GM21526 (cell line): ENCODE measurements around the gene SLC24A3.

ENCODE experiments used
- ATAC-seq: cut with Tn5 transposase; IDR thresholded peaks from one replicate; pipeline ENCODE4 v1.9.1; 2021; ENCODE audit warnings: moderate library complexity; ENCODE audit not compliant: unreplicated experiment, low FRiP score

Gene SLC24A3

DNA sequence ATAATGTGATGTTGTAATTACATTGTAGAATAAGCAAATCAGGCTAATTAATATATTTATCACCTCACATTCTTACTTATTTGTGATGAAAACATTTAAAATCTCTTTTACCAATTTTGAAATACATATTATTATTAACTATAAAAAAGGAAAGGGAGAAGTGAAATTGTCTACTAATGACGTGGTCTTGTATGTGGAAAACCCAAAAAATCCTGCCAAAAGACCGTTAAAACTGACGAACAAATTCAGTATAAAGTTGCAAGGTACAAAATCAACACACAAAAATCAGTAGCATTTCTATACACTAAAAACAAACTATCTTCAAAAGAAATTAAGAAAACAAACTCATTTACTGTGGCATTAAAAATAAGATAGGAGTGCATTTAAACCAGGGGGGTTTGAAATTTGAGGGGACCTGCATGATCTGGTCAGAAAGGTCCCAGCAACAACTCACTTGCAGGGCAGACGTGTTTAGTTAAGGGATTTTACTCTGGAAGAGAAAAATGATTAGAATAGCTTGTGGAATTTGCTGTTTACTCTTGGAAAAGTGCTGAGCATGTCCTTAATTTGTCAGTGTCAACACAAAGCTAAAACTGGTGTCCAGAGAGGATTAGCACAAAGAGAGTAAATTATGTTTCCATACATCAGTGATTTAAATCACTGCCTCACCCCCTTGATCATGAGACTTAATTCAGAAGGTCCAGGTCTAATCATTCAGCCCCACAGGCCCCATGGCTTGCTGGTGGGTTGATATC, 310.6 kb downstream of the SLC24A3 start:
- no peak for ATAC-seq

DNA sequence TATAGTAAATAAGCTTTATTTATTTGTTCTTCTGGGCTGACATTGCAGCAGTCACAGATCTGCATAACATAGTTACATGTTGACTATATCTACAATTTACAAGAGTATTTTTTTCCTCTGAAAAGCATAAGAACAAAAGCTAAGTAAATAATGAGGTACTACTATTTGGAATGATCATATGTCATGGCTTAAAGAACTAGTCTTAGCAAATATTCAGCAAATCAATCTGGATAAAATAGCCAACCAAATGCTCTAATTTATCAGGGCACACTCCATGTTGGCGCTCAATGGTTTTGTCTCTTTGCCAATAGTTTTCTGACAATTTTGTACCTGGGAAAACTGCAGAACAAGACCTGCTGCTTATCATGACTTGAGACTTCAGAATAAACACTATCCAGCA, 312.2 kb downstream of the SLC24A3 start:
- ATAC-seq, result no peak

DNA sequence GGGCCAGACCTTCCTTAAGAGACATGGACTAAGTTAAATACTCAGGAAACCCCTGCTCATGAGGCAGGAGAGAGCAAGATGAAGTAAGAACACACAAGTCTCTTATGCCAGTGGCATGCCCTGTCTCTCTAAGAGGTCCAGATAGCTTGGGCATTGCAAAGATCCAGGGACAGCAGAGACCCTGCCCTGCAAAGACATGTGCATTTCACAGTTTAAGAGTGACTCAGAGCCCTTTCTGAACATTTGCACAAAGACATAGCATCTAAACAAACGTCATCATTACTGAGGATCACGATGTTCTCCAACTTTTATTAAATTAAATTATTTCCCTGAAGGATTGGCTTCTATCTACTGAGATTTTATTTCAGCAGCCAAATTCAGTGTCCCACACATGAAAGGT, 315.1 kb downstream of the SLC24A3 start:
- no peak for ATAC-seq

DNA sequence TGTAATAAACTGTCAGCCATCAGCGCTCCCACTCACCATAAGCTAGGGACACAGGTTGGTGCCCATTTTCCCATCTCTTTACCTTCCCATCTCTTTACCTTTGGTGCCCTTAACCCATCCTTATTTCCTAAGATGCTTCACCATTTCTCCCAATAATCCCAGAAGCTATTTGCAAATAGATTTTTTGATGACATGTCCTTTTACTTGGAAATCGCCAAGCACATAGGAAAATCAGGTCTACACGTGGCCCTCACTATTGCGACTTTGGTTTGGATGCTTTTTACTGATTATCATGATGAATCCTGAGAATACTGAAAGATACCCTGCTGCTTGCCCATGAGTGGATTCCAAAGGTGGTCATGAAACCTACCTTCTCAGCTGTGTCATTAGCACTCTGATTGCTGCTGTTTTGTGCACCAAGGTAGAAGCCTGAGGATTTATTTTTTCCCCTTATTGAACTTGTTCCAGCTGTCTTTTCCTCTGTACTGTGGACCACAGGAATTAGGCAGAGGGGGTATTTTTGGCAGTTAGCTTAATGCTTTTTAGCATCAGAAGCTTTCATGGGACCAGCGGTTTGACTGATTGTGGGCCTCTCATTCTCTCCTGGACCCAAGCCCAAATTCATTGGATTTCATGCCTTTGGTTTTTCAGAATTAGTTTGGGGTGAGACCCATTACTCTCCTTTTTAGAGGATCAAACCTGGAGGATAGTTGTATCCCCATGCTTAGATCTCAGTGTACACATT, 316.0 kb downstream of the SLC24A3 start:
- ATAC-seq, result no peak

DNA sequence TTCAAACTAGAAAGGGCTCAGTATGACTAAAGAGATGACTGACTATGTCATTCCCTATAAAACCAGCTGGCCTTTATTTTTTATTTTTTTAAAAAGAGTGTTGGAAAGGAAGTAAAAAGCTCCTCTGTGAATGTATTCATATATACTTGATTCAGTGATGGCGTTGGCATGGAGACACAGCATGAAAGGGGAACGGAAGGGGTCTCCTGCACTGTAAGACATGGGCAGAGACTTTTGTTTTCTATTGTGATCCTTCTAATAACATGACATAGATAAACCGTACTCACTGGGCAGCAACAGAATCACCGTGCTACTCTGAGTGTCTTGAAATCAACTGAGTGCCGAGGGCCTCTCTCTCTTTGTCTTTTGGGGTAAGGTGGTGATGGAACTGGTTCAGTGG, 317.6 kb downstream of the SLC24A3 start:
- no peak for ATAC-seq

DNA sequence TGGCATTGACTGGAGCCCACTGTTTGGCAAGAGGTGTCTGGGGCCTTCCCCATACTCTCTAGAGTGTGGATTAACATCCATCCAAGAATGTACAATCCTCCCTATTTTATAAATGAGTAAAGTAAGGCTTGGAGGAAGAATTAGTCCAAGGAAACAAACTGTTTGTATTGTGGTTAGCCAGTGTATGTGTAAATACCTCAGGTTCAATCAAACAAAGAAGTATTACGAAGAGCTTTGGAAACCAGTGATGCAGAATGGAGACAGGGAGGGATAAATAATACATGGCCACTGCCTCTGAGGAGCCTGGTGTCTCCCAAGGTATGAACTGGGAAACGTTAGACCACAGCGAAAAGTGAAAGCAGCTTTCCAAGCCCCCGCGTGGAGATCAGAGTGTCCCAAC, 319.0 kb downstream of the SLC24A3 start:
- ATAC-seq, result no peak

DNA sequence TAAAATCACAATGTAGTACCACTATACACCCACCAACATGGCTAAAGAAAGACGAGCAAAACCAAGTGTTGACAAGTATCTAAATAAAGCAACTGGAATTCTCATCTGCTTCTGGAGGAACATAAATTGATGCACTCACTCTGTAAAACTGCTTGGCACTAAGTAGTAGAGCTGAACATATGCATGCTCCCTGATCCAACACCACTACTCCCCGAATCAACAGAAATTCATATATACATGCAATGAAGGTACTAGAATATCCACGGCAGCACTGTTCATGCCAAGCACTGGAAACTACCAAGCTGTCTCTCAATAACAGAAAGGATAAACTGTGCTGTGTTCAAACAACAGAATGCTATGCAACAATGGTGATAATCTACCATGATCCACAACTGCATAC, 326.1 kb downstream of the SLC24A3 start:
- ATAC-seq, result no peak

DNA sequence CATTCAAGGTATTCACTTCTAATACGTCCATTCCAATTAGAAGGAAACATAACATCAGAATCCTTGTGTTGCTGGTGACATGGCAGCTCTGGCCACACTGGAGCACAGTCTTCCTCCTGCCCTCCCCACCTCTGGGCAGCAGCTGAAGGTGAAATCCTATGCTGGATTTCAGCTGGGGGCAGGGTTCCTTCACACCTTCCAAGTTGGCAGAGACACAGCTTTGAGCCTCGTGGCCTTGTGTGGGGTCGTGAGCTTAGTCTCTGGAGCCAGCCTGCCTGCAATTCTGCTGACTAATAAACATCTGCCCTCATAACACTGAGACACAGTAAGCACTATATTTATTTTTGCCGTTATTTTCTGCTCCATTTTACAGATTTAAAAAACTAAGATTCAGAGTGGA, 326.7 kb downstream of the SLC24A3 start:
- ATAC-seq, result no peak

DNA sequence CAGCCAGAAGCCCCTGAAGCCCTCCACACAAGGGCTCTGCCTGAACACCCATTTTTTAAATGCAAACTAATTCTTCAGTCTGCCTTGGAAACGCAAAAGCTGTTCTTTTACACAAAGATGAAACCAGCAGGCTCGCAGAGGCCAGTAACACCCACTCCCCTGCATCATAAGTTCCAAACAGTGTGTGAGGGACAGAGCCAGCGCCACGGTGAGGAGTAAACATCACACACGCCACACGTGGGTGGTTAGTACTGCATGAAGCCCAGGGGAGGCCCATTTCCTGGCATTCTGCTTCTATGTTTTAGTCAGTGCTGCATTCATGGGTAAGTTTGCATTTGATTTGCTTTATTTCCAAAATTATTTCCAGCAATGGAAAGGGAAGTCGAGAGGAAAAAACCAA, 327.9 kb downstream of the SLC24A3 start:
- no peak for ATAC-seq

DNA sequence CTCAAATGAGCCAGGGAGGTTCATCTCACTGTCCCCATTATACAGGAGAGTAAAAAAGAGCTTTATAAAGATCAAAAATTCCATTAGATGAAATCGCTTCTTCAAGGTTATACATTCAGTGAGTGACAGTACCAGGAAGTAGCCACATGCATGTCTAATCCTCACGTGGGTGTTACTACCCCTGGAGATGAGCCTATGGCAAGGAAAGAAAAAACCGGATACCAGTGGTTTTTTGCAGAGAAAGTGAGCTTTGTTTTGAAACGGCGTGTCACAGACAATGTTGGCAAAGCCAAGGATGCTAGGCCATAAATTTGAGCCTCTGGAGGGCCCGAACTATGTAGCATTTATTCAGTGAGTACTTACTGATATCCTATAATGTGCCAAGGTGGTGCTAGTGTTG, 330.7 kb downstream of the SLC24A3 start:
- ATAC-seq, result no peak

DNA sequence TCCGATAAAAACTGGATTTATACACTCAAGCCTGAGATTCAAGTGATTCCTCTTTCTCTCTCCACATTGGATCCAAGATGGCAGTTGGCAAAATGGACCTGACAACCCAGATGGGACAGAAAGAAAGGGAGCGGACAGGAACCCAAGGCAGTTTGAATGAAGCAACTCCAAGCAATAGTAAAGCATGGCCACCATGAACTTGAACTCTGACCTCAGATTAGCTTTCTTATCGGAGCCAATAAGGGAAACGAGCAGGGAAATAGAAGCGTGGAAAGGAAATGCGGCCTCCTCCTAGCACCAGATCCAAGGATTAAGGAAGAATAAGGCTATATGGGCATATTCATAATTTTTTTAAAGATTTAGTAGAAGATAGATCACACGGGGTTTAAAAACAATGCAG, 332.2 kb downstream of the SLC24A3 start:
- no peak for ATAC-seq

DNA sequence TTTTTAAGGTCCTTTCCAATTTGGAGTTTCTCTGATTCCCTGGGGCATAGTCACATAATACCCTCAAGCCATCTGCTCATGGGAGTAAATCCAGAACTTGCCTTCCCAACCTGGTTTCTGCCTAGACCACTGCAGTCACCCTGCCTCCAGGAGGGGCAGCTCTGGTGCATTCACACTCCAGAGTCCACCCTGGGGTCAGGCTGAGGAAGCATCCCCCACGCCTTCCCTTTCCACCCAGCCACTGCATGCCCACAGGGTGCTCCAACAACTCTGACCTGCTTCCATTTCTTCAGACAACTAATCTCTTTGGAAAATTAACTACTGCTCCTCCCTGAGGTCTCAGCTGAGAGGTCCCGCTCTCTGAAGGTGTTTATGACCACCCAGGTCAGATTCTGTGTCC, 334.2 kb downstream of the SLC24A3 start:
- ATAC-seq, result no peak

DNA sequence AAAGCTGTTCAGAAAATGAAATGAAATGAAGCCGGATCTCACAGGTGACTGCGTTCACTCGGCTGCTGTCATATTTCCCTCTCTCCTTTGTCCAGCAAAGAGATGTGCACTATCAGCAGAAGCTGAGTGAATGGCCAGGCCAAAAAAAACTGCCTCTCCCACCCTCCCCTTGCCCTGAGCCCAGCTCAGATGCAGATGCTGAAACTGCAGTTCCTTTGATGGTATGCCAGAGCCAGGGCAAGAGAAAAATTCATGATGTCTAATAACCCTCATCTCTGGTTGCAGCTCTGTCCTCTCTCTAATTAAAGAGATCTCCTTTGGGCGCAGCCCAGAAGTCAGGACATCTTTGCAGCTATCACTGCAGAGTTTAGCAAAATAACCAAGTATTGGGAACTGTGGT, 335.1 kb downstream of the SLC24A3 start:
- ATAC-seq, result no peak

DNA sequence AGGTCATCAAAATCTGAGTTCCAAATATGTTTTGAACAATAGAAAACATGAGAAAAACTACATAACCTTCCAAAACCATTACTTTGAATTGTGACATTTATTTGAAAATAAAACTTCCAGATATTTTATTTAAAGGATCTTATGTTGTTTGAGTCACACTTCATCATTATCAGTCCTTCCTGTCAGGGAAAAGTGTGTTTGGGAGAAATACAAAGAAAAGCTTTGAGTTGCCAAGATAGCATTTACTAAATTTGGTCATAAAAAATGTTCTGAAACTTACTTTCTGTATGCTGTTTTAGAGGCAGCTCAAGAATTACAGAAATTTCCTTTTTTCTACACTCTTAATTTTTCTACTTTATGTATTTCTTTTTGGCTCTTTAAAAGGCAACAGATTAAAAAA, 337.5 kb downstream of the SLC24A3 start:
- no peak for ATAC-seq

DNA sequence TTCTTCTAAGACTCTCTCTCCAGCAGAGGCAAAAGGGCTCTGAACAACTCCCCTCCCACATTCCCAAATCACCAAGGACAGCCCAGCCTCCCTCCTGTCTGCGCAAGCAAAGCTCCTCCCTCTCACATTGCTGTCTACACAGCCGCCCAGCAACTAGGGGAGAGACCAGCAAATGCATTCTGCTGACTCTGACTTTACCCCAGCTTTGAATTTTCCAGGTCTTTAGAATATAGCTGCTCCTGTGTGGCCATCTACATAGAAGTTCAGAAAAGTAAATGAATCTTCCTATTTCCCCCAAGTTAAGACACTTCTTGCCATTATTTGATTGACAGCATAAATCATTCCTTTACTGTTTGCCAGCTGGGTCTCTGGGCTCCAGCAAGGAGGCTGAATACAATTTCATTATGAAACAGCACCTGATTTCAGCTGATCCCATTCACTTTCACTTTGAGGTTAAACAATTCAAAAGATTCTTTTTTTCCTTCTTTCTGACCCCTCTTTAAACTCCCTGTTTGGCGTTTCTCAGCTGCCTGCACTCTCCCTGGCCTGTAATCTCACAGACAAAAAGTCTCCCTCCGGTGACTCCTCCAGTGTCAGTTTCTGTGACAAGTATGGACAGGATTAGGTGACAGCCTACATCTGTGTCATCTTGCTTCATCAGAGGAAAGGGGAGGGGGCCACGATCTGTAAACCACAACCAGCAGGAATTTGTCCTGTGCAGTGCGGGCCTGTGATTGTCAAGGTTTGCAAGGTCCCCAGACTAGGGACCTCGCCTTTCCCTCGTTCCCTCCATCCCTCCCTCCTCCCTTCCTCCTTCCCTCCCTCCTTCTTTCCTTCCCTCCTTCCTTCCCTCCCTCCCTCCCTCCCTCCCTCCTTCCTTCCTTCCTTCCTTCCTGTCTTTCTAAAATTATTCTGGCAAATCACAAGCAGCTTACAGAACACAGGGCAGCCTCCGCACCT, 340.1 kb downstream of the SLC24A3 start:
- ATAC-seq, result no peak

DNA sequence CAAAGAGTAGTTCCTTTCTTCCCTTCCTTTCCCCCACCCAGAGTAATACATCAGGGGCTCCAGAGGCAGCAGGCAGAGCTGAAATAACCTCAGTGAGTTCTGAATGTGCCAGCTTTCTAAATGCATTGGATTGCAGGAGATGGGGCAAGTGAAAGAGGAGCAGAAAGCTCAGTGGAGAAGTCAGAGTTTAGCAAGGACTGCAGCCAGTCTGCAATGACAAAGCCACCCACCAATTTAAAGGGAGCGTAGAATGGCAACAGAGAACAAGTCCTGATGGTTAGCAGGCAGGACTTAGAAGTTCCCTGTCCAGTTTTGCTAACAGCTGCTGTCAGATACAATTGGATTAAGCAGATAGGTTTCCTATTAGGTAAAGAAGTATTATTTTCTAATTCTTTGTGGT, 342.2 kb downstream of the SLC24A3 start:
- no peak for ATAC-seq

DNA sequence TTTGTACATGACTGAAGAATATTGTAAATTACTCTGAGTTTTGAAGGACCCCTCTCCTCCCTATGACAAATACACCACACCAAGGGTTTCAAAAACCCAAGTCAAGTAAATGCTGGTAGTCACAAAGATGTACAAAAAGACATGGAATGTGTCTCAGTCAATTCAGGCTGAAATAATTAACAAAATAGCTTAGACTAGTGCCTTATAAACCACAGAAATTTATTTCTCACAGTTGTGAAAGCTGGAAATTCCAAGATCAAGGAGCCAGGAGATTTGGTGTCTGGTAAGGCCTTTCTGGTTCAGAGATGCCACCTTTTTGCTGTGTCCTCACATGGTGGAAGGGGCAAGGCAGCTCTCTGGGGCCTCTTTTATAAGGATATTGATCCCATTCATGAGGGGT, 343.3 kb downstream of the SLC24A3 start:
- ATAC-seq, result no peak

DNA sequence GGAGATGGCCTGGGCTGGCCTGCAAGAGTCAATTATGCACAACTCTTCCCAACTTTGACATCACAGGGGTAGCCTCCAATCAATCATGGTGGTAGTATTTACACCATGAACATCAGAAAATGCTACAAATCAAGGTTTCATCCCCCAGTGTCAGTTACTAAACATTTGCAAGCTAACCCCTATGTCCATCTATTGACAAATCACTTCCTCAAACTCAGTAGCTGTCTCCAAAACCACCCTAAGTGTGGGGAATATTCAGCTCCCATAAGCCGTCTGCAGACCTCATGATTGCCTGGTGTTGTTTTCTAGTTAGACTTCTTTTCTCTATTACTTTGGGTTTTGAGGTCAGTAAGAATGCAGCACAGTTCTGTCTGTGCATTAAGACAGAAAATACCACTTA, 344.8 kb downstream of the SLC24A3 start:
- ATAC-seq, result no peak

DNA sequence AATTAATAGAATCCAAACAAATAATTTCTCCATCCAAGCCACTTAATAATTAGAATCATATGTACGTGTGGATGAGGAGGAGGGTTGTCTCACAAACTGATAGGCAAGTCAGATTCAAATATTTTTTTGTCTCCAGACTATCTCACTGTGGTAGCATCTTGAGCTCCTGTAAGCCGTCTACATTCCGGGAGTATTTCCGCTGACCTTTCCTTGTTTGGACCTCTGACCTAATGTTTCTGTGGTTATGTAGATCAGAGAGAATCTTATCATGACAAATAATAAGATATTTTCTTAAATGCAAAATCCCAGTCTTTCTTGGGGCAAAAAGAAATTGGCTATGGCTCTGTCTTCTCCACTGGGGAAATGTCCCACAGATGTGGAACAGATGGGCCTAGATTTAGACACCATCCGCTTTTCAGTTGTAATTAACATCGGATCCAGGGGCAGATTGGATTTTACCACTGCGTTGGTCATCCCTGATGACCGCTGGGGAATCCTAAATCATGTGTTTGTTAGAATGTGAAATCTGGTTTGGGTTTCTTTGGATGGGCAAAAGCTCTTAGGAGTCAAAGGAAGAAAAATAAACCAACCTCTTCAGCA, 348.5 kb downstream of the SLC24A3 start:
- no peak for ATAC-seq

DNA sequence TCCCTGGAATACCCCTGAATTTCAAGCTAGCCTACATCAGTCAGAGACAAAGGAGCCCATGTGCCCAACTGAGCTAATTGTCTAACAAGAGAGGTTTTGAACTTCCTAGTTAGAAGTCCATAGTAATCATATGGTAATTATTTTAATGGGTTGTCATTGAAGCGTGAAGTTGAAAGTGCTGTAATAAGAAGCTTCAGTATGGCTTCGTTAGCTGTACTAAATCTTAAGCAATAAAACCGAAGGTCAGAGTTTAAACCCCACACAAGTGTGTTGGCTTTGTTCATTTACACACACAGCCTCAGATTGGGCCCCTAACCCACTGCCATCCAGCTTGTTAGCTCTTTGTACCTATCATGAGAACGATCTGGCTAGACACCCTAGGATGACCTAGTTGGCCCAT, 350.0 kb downstream of the SLC24A3 start:
- ATAC-seq, result no peak

DNA sequence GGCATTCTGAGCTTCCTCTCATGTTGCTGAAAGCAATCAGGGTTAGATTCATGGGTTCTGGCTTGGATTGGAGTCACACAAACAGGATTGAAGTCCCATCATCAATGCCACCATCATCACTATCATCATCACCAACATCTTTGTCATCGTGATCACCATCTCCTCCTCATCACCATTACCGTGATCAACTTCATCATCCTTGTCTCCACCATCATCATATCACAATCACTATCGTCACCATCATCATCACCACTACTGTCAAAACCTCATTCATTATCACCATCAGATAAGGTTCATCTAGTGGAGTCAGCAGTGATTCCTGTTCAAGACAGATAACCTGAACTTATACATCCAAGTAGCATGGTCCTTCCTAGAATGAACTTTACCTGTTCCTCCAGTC, 351.8 kb downstream of the SLC24A3 start:
- ATAC-seq, result no peak
